K562 (cell line): ENCODE data around the gene RBFA. TPM values are rescaled to one million over a fixed set of nuclear protein-coding genes. Genes with fewer than 3 reads are reported as not detected.

Source experiments
- ARID3B ChIP-seq: fragments of 250-450 bp; sonication (Bioruptor Pico); IDR thresholded peaks from 2 replicates; pipeline ENCODE4 v1.4.0; 2020; ENCODE audit warnings: borderline replicate concordance
- CBX1 ChIP-seq: sonication (generic); IDR thresholded peaks from 2 replicates; pipeline ENCODE4 v1.6.1; 2016; ENCODE audit warnings: antibody characterized with exemption, low read depth, mild to moderate bottlenecking
- COPS2 ChIP-seq: fragments of 450-650 bp; conservative IDR thresholded peaks from 2 replicates; pipeline ENCODE4 v1.6.1; 2016; ENCODE audit warnings: mild to moderate bottlenecking, moderate library complexity
- GATAD2B ChIP-seq: fragments of 450-650 bp; IDR thresholded peaks from 2 replicates; pipeline ENCODE4 v1.6.1; 2017; ENCODE audit warnings: mild to moderate bottlenecking, borderline replicate concordance
- HDAC6 ChIP-seq: IDR thresholded peaks from 2 replicates; pipeline ENCODE4 v1.6.1; 2012; ENCODE audit warnings: low read depth, mild to moderate bottlenecking, control low read depth, inconsistent platforms, low read length, moderate library complexity
- NBN ChIP-seq: fragments of 450-650 bp; IDR thresholded peaks from 2 replicates; pipeline ENCODE4 v1.6.1; 2016; ENCODE audit warnings: low read depth, mild to moderate bottlenecking
- NR2C1 ChIP-seq, 2 experiments: fragments of 450-650 bp; IDR thresholded peaks; 2 replicates each; pipeline ENCODE4 v1.6.1; 2017; ENCODE audit warnings: mild to moderate bottlenecking in 2 of 2, antibody characterized with exemption in 1 of 2, inconsistent platforms in 1 of 2, missing compliant biosample characterization in 1 of 2, missing genetic modification characterization in 1 of 2
- POLR2G ChIP-seq: fragments of 200-400 bp; formaldehyde crosslinking; IDR thresholded peaks from 2 replicates; pipeline ENCODE4 v1.6.1; 2017; ENCODE audit warnings: low read depth, mild to moderate bottlenecking, antibody characterized with exemption, low read length, moderate library complexity
- POU5F1 ChIP-seq: fragments of 150-350 bp; IDR thresholded peaks from 2 replicates; pipeline ENCODE4 v1.6.1; 2014; ENCODE audit warnings: borderline replicate concordance, low read length, low read depth, mild to moderate bottlenecking; ENCODE audit not compliant: partially characterized antibody
- REST ChIP-seq, 2 experiments: fragments of 450-650 bp; formaldehyde crosslinking in 1 of 2; IDR thresholded peaks; 2 replicates each; pipeline versions ENCODE4 v1.4.0 to v1.6.1; 2014 to 2020; ENCODE audit warnings: mild to moderate bottlenecking in 2 of 2, borderline replicate concordance in 1 of 2, low read depth in 1 of 2
- TEAD2 ChIP-seq: fragments of 450-650 bp; IDR thresholded peaks from 2 replicates; pipeline ENCODE4 v1.6.1; 2016; ENCODE audit warnings: missing genetic modification characterization, control low read depth, missing compliant biosample characterization
- ZBTB1 ChIP-seq: sonication (generic); formaldehyde crosslinking; IDR thresholded peaks from 2 replicates; pipeline ENCODE4 v1.8.1; 2023; ENCODE audit warnings: missing genetic modification reagents, low read depth, mild to moderate bottlenecking, borderline replicate concordance
- ZNF124 ChIP-seq: sonication (generic); formaldehyde crosslinking; IDR thresholded peaks from 2 replicates; pipeline ENCODE4 v1.8.1; 2022; ENCODE audit warnings: missing genetic modification reagents
- ZNF263 ChIP-seq: sonication (generic); formaldehyde crosslinking; IDR thresholded peaks from 2 replicates; pipeline ENCODE4 v1.8.0; 2022; ENCODE audit warnings: mild to moderate bottlenecking, missing genetic modification reagents, borderline replicate concordance
- ZNF668 ChIP-seq: fragments of 250-450 bp; sonication (Bioruptor Pico); IDR thresholded peaks from 2 replicates; pipeline ENCODE4 v1.8.0; 2022; ENCODE audit warnings: mild to moderate bottlenecking, inconsistent platforms
- ZNF699 ChIP-seq: fragments of 250-450 bp; sonication (Bioruptor Pico); IDR thresholded peaks from 2 replicates; pipeline ENCODE4 v1.8.0; 2021; ENCODE audit warnings: mild to moderate bottlenecking, moderate library complexity; ENCODE audit not compliant: insufficient replicate concordance
- ZNF75A ChIP-seq: fragments of 450-650 bp; formaldehyde crosslinking; IDR thresholded peaks from 2 replicates; pipeline ENCODE4 v1.4.0; 2020; ENCODE audit warnings: mild to moderate bottlenecking
- polyA plus RNA-seq, 8 experiments: library from polyadenylated mRNA; depleted of rRNA in 4 of 8; stranded (reverse) in 5 of 8; unstranded in 3 of 8; fragments of >200 nt; fragmentation: Nextera tagmentation in 2 of 8; fragmentation: Illumina TruSeq in 1 of 8; extraction: Ambion mirVana in 2 of 8; extraction: Trizol in 1 of 8; gene quantifications; 2 replicates each; pipeline versions ENCODE4 v1.2.1 to v1.2.3, GENCODE V29; 2011 to 2014; ENCODE audit warnings: inconsistent platforms in 1 of 8, missing spikeins in 1 of 8
- total RNA-seq, 7 experiments: library from RNA; depleted of rRNA in 6 of 7; stranded (reverse); fragments of >200 nt in 6 of 7; fragmentation: Illumina TruSeq in 2 of 7; extraction: Trizol in 2 of 7; gene quantifications; 2 replicates each; pipeline versions ENCODE4 v1.2.1 to v1.2.3, GENCODE V29; 2011 to 2021; ENCODE audit warnings: low replicate concordance in 1 of 7

The RBFA gene
- total and polyA plus RNA-seq, 9 of the 15 experiments (the other 6 are each of a cell fraction or from before 2014, with no cell fraction given): 3.4 to 41.9 (median 25.8) TPM

DNA sequence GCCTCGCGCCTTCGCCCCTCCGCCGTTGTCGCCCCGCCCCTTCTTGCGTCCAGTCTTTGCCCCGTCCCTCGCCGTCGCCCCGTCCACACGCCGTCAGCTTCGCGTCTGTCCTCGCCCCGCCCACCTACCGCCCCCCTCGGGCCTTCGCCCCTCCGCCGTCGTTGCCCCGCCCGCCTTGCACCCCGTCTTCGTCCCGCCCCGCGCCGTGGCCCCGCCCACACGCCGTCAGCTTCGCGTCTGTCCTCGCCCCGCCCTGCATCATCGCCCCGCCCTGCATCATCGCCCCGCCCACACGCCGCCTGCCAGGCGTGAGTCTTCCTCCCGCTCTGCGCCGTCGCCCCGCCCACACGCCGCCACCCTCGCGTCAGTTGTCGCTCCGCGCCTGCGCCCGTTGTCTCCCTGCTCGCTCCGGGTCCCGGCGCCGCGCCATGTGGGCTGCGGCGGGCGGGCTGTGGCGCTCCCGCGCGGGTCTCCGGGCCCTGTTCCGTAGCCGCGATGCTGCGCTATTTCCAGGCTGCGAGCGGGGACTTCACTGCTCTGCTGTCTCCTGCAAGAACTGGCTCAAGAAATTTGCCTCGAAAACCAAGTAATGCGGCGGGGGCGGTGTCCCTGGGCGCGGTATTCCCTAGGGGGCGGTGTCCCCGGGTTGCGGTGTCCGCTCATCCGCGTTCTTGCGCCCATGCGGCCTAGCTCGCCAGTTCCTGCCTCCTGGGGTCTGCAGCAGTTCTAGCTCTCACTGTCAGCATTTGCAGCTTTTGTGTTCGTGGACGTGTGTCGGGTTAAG, at the start of gene RBFA (continued):
- TF ChIP-seq ZNF699 (no peak), POU5F1 (no peak), CBX1 (no peak), ZNF263 (no peak), TEAD2 (no peak), ZNF124 (CRISPR knock-in tag) (no peak), COPS2 (no peak), REST (IDR thresholded peaks at IDR 0.05; ENCODE audit: borderline replicate concordance) (no peak), REST (CRISPR knock-in tag; IDR thresholded peaks at IDR 0.05; ENCODE audit: low read depth) (no peak), HDAC6 (no peak), GATAD2B (no peak), ZNF75A (CRISPR knock-in tag) (no peak), NR2C1 (IDR thresholded peaks at IDR 0.05) (no peak), NR2C1 (tag; IDR thresholded peaks at IDR 0.05) (no peak), ZBTB1 (CRISPR knock-in tag) (0 out of 2 replicates have a peak, but pooled peaks have one; percentile 27), ZNF668 (CRISPR knock-in tag) (no peak), POLR2G (peak; percentile 93), NBN (peak; percentile 42; the same call in 1 of the 2 replicates), ARID3B (CRISPR knock-in tag) (no peak)
